Breast epithelium (tissue), 3 donors: Measurements from ENCODE around the gene NBDY.

Experiments used
- POLR2A ChIP-seq: fragments of 450-650 bp; IDR thresholded peaks from one replicate; pipeline ENCODE4 v1.6.1; 2016; ENCODE audit warnings: antibody characterized with exemption, mild to moderate bottlenecking, moderate library complexity
- POLR2AphosphoS5 ChIP-seq, 3 donors: sonication (generic); formaldehyde crosslinking; IDR thresholded peaks; one replicate each; pipeline ENCODE4 v1.6.1; 2017; ENCODE audit warnings: antibody characterized with exemption in 3 of 3

- TF ChIP-seq POLR2AphosphoS5 (IDR thresholded peaks at IDR 0.05) (no peak), POLR2A (no peak)
Observed at GRCh38 chrX:56788229-56788628, 59.2 kb downstream of the NBDY start.
